ENCODE measurements around the gene LCA5. TPM values are rescaled to one million over a fixed set of nuclear protein-coding genes. Genes with fewer than 3 reads are reported as not detected.

The LCA5 gene
- total RNA-seq, 4 donors from 2014 or later: 0.37 to 2.2 (median 1.6) TPM; not detected in 1

- DNase-seq: no peak
- no peaks in the 10 kb centered on the region for H3K27me3 ChIP-seq
- in situ Hi-C loops (cut with MboI; ENCODE audit: low pct_ligation_motif_present in 1 of 4, low pct_unique_long_range_greater_than_20kb in 1 of 4, low sequenced_read_pairs in 3 of 4) (no loop called here), intact Hi-C loops (cut with DNase I; ENCODE audit: low total_unique reads) (no loop called here)
- no peaks in the 10 kb centered on the region for H3K9me3 ChIP-seq
- no peak overlapping the region for H3K4me3 ChIP-seq
- no peaks in the 10 kb centered on the region for H3K4me1 ChIP-seq
- TF ChIP-seq POLR2A (IDR thresholded peaks at IDR 0.05) (no peak), EP300 (IDR thresholded peaks at IDR 0.05; ENCODE audit: low read depth) (no peak), POLR2AphosphoS5 (IDR thresholded peaks at IDR 0.05) (no peak), CTCF (IDR thresholded peaks at IDR 0.05) (no peak)
- no peak overlapping the region for H3K27ac ChIP-seq
- no peaks in the 10 kb centered on the region for H3K36me3 ChIP-seq
Observed at GRCh38 chr6:79470728-79471127, 66.5 kb downstream of the LCA5 start.

- in situ Hi-C loops (cut with MboI; ENCODE audit: low pct_ligation_motif_present in 1 of 4, low pct_unique_long_range_greater_than_20kb in 1 of 4, low sequenced_read_pairs in 3 of 4): no loop called here
- Histone ChIP-seq H3K27ac (no peak overlapping the region), H3K36me3 (no peaks in the 10 kb centered on the region)
Observed at GRCh38 chr6:79469376-79470246, 67.6 kb downstream of the LCA5 start.

GRCh38 chr6:79468587-79468986 lies 68.6 kb downstream of the LCA5 start:
- DNase-seq: no peak
- Histone ChIP-seq H3K9me3 (no peaks in the 10 kb centered on the region), H3K4me1 (peaks cover 0 to 7% (median 0%) of the 10 kb centered on the region in 4 donors), H3K4me3 (no peak overlapping the region), H3K27ac (no peak overlapping the region), H3K27me3 (no peaks in the 10 kb centered on the region), H3K36me3 (no peaks in the 10 kb centered on the region)
- in situ Hi-C loops (cut with MboI; ENCODE audit: low pct_ligation_motif_present in 1 of 4, low pct_unique_long_range_greater_than_20kb in 1 of 4, low sequenced_read_pairs in 3 of 4) (no loop called here), intact Hi-C loops (cut with DNase I; ENCODE audit: low total_unique reads) (no loop called here)
- TF ChIP-seq CTCF (IDR thresholded peaks at IDR 0.05): no peak
- no peak for TF ChIP-seq EP300 (IDR thresholded peaks at IDR 0.05; ENCODE audit: low read depth)
- no peak for TF ChIP-seq POLR2A (IDR thresholded peaks at IDR 0.05)
- TF ChIP-seq POLR2AphosphoS5 (IDR thresholded peaks at IDR 0.05): no peak
- WGBS, 2 donors (ENCODE audit: low coverage in 1 of 2): 71 to 73% methylated on average over 8 of the region's 8 CpGs

More at GRCh38 chr6:79469376-79470246, 67.6 kb downstream of the LCA5 start:
- no peaks in the 10 kb centered on the region for H3K27me3 ChIP-seq
- H3K9me3 ChIP-seq: no peaks in the 10 kb centered on the region
- H3K4me1 ChIP-seq: no peaks in the 10 kb centered on the region
- intact Hi-C loops (cut with DNase I; ENCODE audit: low total_unique reads): no loop called here
- TF ChIP-seq CTCF (IDR thresholded peaks at IDR 0.05): no peak
- TF ChIP-seq POLR2A (IDR thresholded peaks at IDR 0.05): no peak
- TF ChIP-seq POLR2AphosphoS5 (IDR thresholded peaks at IDR 0.05): no peak
- no peak for TF ChIP-seq EP300 (IDR thresholded peaks at IDR 0.05; ENCODE audit: low read depth)
- no peak overlapping the region for H3K4me3 ChIP-seq
- WGBS, 2 donors (ENCODE audit: low coverage in 1 of 2): 66 to 88% methylated on average over 5 of the region's 5 CpGs
- DNase-seq: no peak

- no peak overlapping the region for H3K4me3 ChIP-seq
- H3K36me3 ChIP-seq: no peaks in the 10 kb centered on the region
- H3K27me3 ChIP-seq: no peaks in the 10 kb centered on the region
- TF ChIP-seq CTCF (IDR thresholded peaks at IDR 0.05) (no peak), EP300 (IDR thresholded peaks at IDR 0.05; ENCODE audit: low read depth) (no peak), POLR2AphosphoS5 (IDR thresholded peaks at IDR 0.05) (no peak), POLR2A (IDR thresholded peaks at IDR 0.05) (no peak)
- H3K4me1 ChIP-seq: peaks cover 0 to 9% (median 0%) of the 10 kb centered on the region in 4 donors
- in situ Hi-C loops (cut with MboI; ENCODE audit: low pct_ligation_motif_present in 1 of 4, low pct_unique_long_range_greater_than_20kb in 1 of 4, low sequenced_read_pairs in 3 of 4) (no loop called here), intact Hi-C loops (cut with DNase I; ENCODE audit: low total_unique reads) (no loop called here)
- WGBS, 2 donors (ENCODE audit: low coverage in 1 of 2): 33 to 45% methylated on average over 1 to 2 of the region's 2 CpGs
- H3K27ac ChIP-seq: no peak overlapping the region
- DNase-seq: no peak
- no peaks in the 10 kb centered on the region for H3K9me3 ChIP-seq
Observed at GRCh38 chr6:79468116-79468515, 69.1 kb downstream of the LCA5 start.
